Left ventricle myocardium inferior (tissue), 1 donor: ENCODE data around the gene EDN1. TPM values are rescaled to one million over a fixed set of nuclear protein-coding genes. Genes with fewer than 3 reads are reported as not detected.

Experiments used
- DNase-seq: peaks from one replicate; pipeline ENCODE4 v3.0.0-alpha.2; 2020
- H3K27ac ChIP-seq: fragments of 200-600 bp; replicated peaks from 2 replicates; pipeline ENCODE4 v1.8.0; 2021
- H3K27me3 ChIP-seq: fragments of 200-600 bp; 2 replicates; pipeline ENCODE4 v1.8.0; 2021; ENCODE audit warnings: low read depth
- H3K36me3 ChIP-seq: fragments of 200-600 bp; 2 replicates; pipeline ENCODE4 v1.8.0; 2021
- H3K4me1 ChIP-seq: fragments of 200-600 bp; 2 replicates; pipeline ENCODE4 v1.8.0; 2021
- H3K4me3 ChIP-seq: fragments of 200-600 bp; 2 replicates; pipeline ENCODE4 v1.8.0; 2021; ENCODE audit warnings: mild to moderate bottlenecking, moderate library complexity
- H3K9me3 ChIP-seq: fragments of 200-600 bp; replicated peaks from 2 replicates; pipeline ENCODE4 v1.8.0; 2021
- CTCF ChIP-seq: fragments of 200-600 bp; IDR thresholded peaks from 2 replicates; pipeline ENCODE4 v1.8.0; 2021; ENCODE audit warnings: antibody characterized with exemption, mild to moderate bottlenecking, borderline replicate concordance
- intact Hi-C: fragments of 100-400 bp; cut with micrococcal nuclease; formaldehyde crosslinking; loops from one replicate; pipeline ENCODE4 v1.11.0; 2022
- total RNA-seq: library from RNA; stranded (reverse); fragmentation: NEBNext Ultra II Directional; extraction: Animal tissue kit (Norgen Biotek cat#: 25700); gene quantifications from one replicate; pipeline ENCODE4 v1.2.1, GENCODE V29; 2021
- donor health status: DM: no; HTN: yes; CAD: no; lungs with severe emphysema.

The EDN1 gene
- total RNA-seq, 1 donor from 2014 or later: 5.9 TPM

GRCh38 chr6:12298017-12298978, 8.1 kb downstream of the EDN1 start:
- TF ChIP-seq CTCF: no peak
- no peaks in the 10 kb centered on the region for H3K9me3 ChIP-seq
- H3K4me3 ChIP-seq: no peak overlapping the region
- H3K4me1 ChIP-seq: no peaks in the 10 kb centered on the region
- no peaks in the 10 kb centered on the region for H3K36me3 ChIP-seq
- intact Hi-C loops: no loop called here
- no peak overlapping the region for H3K27ac ChIP-seq
- no peak for DNase-seq
- peaks cover 8% of the 10 kb centered on the region for H3K27me3 ChIP-seq

- no peaks in the 10 kb centered on the region for H3K36me3 ChIP-seq
- intact Hi-C loops: no loop called here
- no peak overlapping the region for H3K4me3 ChIP-seq
- H3K27ac ChIP-seq: no peak overlapping the region
- no peaks in the 10 kb centered on the region for H3K4me1 ChIP-seq
- no peak for TF ChIP-seq CTCF
- DNase-seq: no peak
- no peaks in the 10 kb centered on the region for H3K9me3 ChIP-seq
- H3K27me3 ChIP-seq: peaks cover 2% of the 10 kb centered on the region
Measured at GRCh38 chr6:12298995-12299394, 8.8 kb downstream of the EDN1 start.

- DNase-seq: no peak
- no peak for TF ChIP-seq CTCF
- H3K36me3 ChIP-seq: no peaks in the 10 kb centered on the region
- no peaks in the 10 kb centered on the region for H3K9me3 ChIP-seq
- H3K27ac ChIP-seq: no peak overlapping the region
- no peaks in the 10 kb centered on the region for H3K27me3 ChIP-seq
- H3K4me1 ChIP-seq: no peaks in the 10 kb centered on the region
- intact Hi-C loops: no loop called here
- no peak overlapping the region for H3K4me3 ChIP-seq
Measured at GRCh38 chr6:12301018-12301417, 10.9 kb downstream of the EDN1 start.

- no peak overlapping the region for H3K4me3 ChIP-seq
- no peak overlapping the region for H3K27ac ChIP-seq
- no peak for DNase-seq
- no peaks in the 10 kb centered on the region for H3K4me1 ChIP-seq
- no peak for TF ChIP-seq CTCF
- no peaks in the 10 kb centered on the region for H3K36me3 ChIP-seq
- peaks cover 9% of the 10 kb centered on the region for H3K9me3 ChIP-seq
- intact Hi-C loops: no loop called here
- no peaks in the 10 kb centered on the region for H3K27me3 ChIP-seq
Measured at GRCh38 chr6:12304487-12304886, 14.3 kb downstream of the EDN1 start.

GRCh38 chr6:12309070-12309469, 18.9 kb downstream of the EDN1 start:
- no peak for TF ChIP-seq CTCF
- Histone ChIP-seq H3K4me1 (no peaks in the 10 kb centered on the region), H3K9me3 (peaks cover 12% of the 10 kb centered on the region), H3K36me3 (no peaks in the 10 kb centered on the region), H3K27ac (no peak overlapping the region), H3K4me3 (no peak overlapping the region), H3K27me3 (peaks cover under 1% of the 10 kb centered on the region)
- no peak for DNase-seq
- intact Hi-C loops: no loop called here
